K562 (cell line): Measurements from ENCODE around the gene TMEM217. TPM values are rescaled to one million over a fixed set of nuclear protein-coding genes. Genes with fewer than 3 reads are reported as not detected.

Experiments
- ATAC-seq: fragments of 200-7000 bp; cut with Tn5 transposase; 3 replicates; pipeline ENCODE4 v1.9.1; 2020; ENCODE audit warnings: moderate library complexity
- BruUV-seq: library from RNA; stranded (reverse); fragments of 400-500 nt; replicated peaks from 2 replicates; lab custom pipeline; 2021; lab: Mats Ljungman, UMichigan
- CTCF ChIA-PET: fragments of 300-600 bp; formaldehyde crosslinking; extraction: SDS; loops from one replicate; lab custom pipeline; 2021; ENCODE audit warnings: low intra/inter-chr PET ratio; lab: Yijun Ruan, JAX
- POLR2A ChIA-PET: fragments of 300-600, 350-650 bp; sonication (Branson Sonifier 250); formaldehyde crosslinking; extraction: SDS; loops from one replicate; lab custom pipeline; 2021; ENCODE audit warnings: antibody characterized with exemption, inconsistent platforms; lab: Yijun Ruan, JAX
- DNase-seq, 4 experiments: peaks; one replicate each; pipeline versions ENCODE4 v3.0.0 to v3.0.0-alpha.2; 2011 to 2018; ENCODE audit warnings: low spot score in 3 of 4, mixed read lengths in 3 of 4; ENCODE audit errors: extremely low read depth in 1 of 4
- FAIRE-seq: peaks from 2 replicates; lab custom pipeline; 2011; peaks lifted over from hg19 to GRCh38; lab: Jason Lieb, UNC
- H2AFZ ChIP-seq: 2 replicates; pipeline ENCODE4 v1.6.0; 2011; ENCODE audit warnings: low read depth, low read length, control low read depth, inconsistent platforms
- H3K27ac ChIP-seq: fragments of 200-600 bp; 3 replicates; pipeline ENCODE4 v1.8.0; 2011; ENCODE audit warnings: low read depth, mild to moderate bottlenecking, control low read depth, inconsistent platforms, low read length, moderate library complexity, mixed read lengths; ENCODE audit errors: extremely low read depth
- H3K27me3 ChIP-seq, 2 experiments: fragments of 300-600 bp in 1 of 2; 2 replicates in 1 of 2; 3 replicates in 1 of 2; pipeline versions ENCODE4 v1.6.0 to v1.8.0; 2011; ENCODE audit warnings: inconsistent platforms in 2 of 2, low read length in 2 of 2, mild to moderate bottlenecking in 1 of 2, mixed read lengths in 1 of 2, moderate library complexity in 1 of 2; ENCODE audit not compliant: control insufficient read depth in 2 of 2, insufficient read depth in 2 of 2
- H3K36me3 ChIP-seq: fragments of 300-600 bp; 3 replicates; pipeline ENCODE4 v1.8.0; 2011; ENCODE audit warnings: mild to moderate bottlenecking, low read length, inconsistent platforms; ENCODE audit not compliant: control insufficient read depth, insufficient read depth
- H3K4me1 ChIP-seq, 2 experiments: fragments of 200-600 bp in 1 of 2; replicated peaks in 1 of 2; 2 replicates in 1 of 2; 3 replicates in 1 of 2; pipeline versions ENCODE4 v1.5.1 to v1.8.0; 2011; ENCODE audit warnings: inconsistent platforms in 2 of 2, low read length in 2 of 2, mild to moderate bottlenecking in 1 of 2, mixed read lengths in 1 of 2, moderate library complexity in 1 of 2; ENCODE audit not compliant: control insufficient read depth in 2 of 2, insufficient read depth in 2 of 2
- H3K4me2 ChIP-seq: 2 replicates; pipeline ENCODE4 v1.6.1; 2011; ENCODE audit warnings: low read length, control low read depth, inconsistent platforms, mixed read lengths; ENCODE audit not compliant: insufficient read depth
- H3K4me3 ChIP-seq: fragments of 200-600 bp; sonication (generic), shearing (Covaris generic); 2 replicates; pipeline ENCODE4 v1.5.1; 2016; ENCODE audit warnings: control low read depth, inconsistent platforms
- H3K79me2 ChIP-seq: fragments of 200-600 bp; 3 replicates; pipeline ENCODE4 v1.8.0; 2011; ENCODE audit warnings: low read length, inconsistent platforms; ENCODE audit not compliant: control insufficient read depth, insufficient read depth
- H3K9ac ChIP-seq, 2 experiments: 2 replicates each; pipeline versions ENCODE4 v1.6.0 to v1.6.1; 2011; ENCODE audit warnings: low read depth in 2 of 2, low read length in 2 of 2, control low read depth in 1 of 2, inconsistent platforms in 1 of 2, mild to moderate bottlenecking in 1 of 2, mixed read lengths in 1 of 2; ENCODE audit not compliant: insufficient read depth in 1 of 2
- H3K9me1 ChIP-seq: one replicate; pipeline ENCODE4 v1.6.0; 2011; ENCODE audit warnings: inconsistent platforms, mild to moderate bottlenecking, low read length, moderate library complexity; ENCODE audit not compliant: control insufficient read depth, insufficient read depth
- H3K9me3 ChIP-seq: replicated peaks from 2 replicates; pipeline ENCODE4 v1.5.1; 2011; ENCODE audit warnings: low read depth, low read length, inconsistent platforms; ENCODE audit not compliant: control insufficient read depth, insufficient read depth
- H4K20me1 ChIP-seq: replicated peaks from 2 replicates; pipeline ENCODE4 v1.6.1; 2011; ENCODE audit warnings: low read length, inconsistent platforms, mixed read lengths; ENCODE audit not compliant: control insufficient read depth, insufficient read depth
- ATF3 ChIP-seq, 2 experiments: fragments of 450-650 bp in 1 of 2; sonication (generic) in 1 of 2; formaldehyde crosslinking in 1 of 2; IDR thresholded peaks in 1 of 2; conservative IDR thresholded peaks in 1 of 2; 2 replicates each; pipeline versions ENCODE4 v1.6.1 to v1.8.1; 2016 to 2023; ENCODE audit warnings: mild to moderate bottlenecking in 2 of 2, moderate library complexity in 2 of 2, inconsistent platforms in 1 of 2, missing genetic modification reagents in 1 of 2
- ELF2 ChIP-seq: fragments of 250-450 bp; sonication (Bioruptor Pico); IDR thresholded peaks from 2 replicates; pipeline ENCODE4 v1.5.0; 2021; ENCODE audit warnings: mild to moderate bottlenecking
- JUND ChIP-seq, 2 experiments: IDR thresholded peaks; 2 replicates in 1 of 2; 3 replicates in 1 of 2; pipeline ENCODE4 v1.6.1; 2011; ENCODE audit warnings: borderline replicate concordance in 2 of 2, low read depth in 2 of 2, low read length in 2 of 2, improper control_type of control experiment in 1 of 2, missing biosample characterization in 1 of 2, missing genetic modification characterization in 1 of 2, missing genetic modification reagents in 1 of 2
- NFRKB ChIP-seq: fragments of 450-650 bp; IDR thresholded peaks from 2 replicates; pipeline ENCODE4 v1.6.1; 2016; ENCODE audit warnings: low read depth
- NR2F6 ChIP-seq: fragments of 450-650 bp; formaldehyde crosslinking; IDR thresholded peaks from 2 replicates; pipeline ENCODE4 v1.4.0; 2020; ENCODE audit warnings: mild to moderate bottlenecking
- PHF8 ChIP-seq: fragments of 200-600 bp; sonication (generic); IDR thresholded peaks from 2 replicates; pipeline ENCODE4 v1.6.1; 2012; ENCODE audit warnings: mixed run types, mild to moderate bottlenecking, inconsistent platforms, low read length, moderate library complexity, borderline replicate concordance
- SIN3A ChIP-seq, 2 experiments: fragments of 150-350 bp in 1 of 2; IDR thresholded peaks; 2 replicates each; pipeline ENCODE4 v1.6.1; 2011 to 2016; ENCODE audit warnings: borderline replicate concordance in 2 of 2, low read depth in 2 of 2, low read length in 2 of 2, mild to moderate bottlenecking in 2 of 2, moderate library complexity in 2 of 2; ENCODE audit not compliant: control insufficient read depth in 1 of 2
- ZNF407 ChIP-seq: fragments of 450-650 bp; IDR thresholded peaks from 2 replicates; pipeline ENCODE4 v1.6.1; 2016; ENCODE audit warnings: low read depth
- ZNF561 ChIP-seq: fragments of 450-650 bp; formaldehyde crosslinking; conservative IDR thresholded peaks from 2 replicates; pipeline ENCODE4 v1.4.0; 2020; ENCODE audit warnings: mild to moderate bottlenecking, moderate library complexity
- WGBS: fragments of 100-300 bp; shearing (Covaris generic); methylation state at CpG from one replicate; pipeline ENCODE4 v1.1.6; 2016; ENCODE audit warnings: low coverage, mixed read lengths; ENCODE audit not compliant: insufficient coverage; ENCODE audit errors: missing lambda C conversion rate; 5-methylcytosine and 5-hydroxymethylcytosine counted together
- in situ Hi-C: fragments of 300-500 bp; cut with MboI; formaldehyde crosslinking; loops from 4 replicates; pipeline ENCODE4 v1.15.0; 2018; ENCODE audit warnings: inconsistent platforms, mixed read lengths
- intact Hi-C: fragments of 100-400 bp; cut with micrococcal nuclease; formaldehyde crosslinking; loops from 2 replicates; pipeline ENCODE4 v1.14.2; 2022
- polyA plus RNA-seq, 8 experiments: library from polyadenylated mRNA; depleted of rRNA in 4 of 8; stranded (reverse) in 5 of 8; unstranded in 3 of 8; fragments of >200 nt; fragmentation: Nextera tagmentation in 2 of 8; fragmentation: Illumina TruSeq in 1 of 8; extraction: Ambion mirVana in 2 of 8; extraction: Trizol in 1 of 8; gene quantifications; 2 replicates each; pipeline versions ENCODE4 v1.2.1 to v1.2.3, GENCODE V29; 2011 to 2014; ENCODE audit warnings: inconsistent platforms in 1 of 8, missing spikeins in 1 of 8
- total RNA-seq, 7 experiments: library from RNA; depleted of rRNA in 6 of 7; stranded (reverse); fragments of >200 nt in 6 of 7; fragmentation: Illumina TruSeq in 2 of 7; extraction: Trizol in 2 of 7; gene quantifications; 2 replicates each; pipeline versions ENCODE4 v1.2.1 to v1.2.3, GENCODE V29; 2011 to 2021; ENCODE audit warnings: low replicate concordance in 1 of 7

TMEM217 gene
- total and polyA plus RNA-seq, 9 of the 15 experiments (the other 6 are each of a cell fraction or from before 2014, with no cell fraction given), result 1.3 to 8.0 (median 1.9) TPM

- ChIA-PET POLR2A (interaction anchor here (0.6 to 7.3 kb wide), 22 partner anchors 12 to 531 kb away, joined by 3 to 67 read pairs (median 3); partner anchors contain the start of gene RNF8), CTCF (interaction anchor here (0.5 to 9.0 kb wide), 13 partner anchors 36 to 651 kb away, joined by 3 to 204 read pairs (median 6); partner anchors contain the start of gene PIM1)
- peak; percentile 2; the same call in 2 of the 3 replicates for ATAC-seq
- TF ChIP-seq PHF8, result no peak
- peak; percentile 49 for TF ChIP-seq JUND (IDR thresholded peaks at IDR 0.05; ENCODE audit: borderline replicate concordance, low read depth, low read length)
- no peak; the same call in 2 of the 3 replicates for TF ChIP-seq JUND (tag; IDR thresholded peaks at IDR 0.05; ENCODE audit: borderline replicate concordance, low read depth, low read length)
- peak; percentile 76 for TF ChIP-seq ATF3 (IDR thresholded peaks at IDR 0.05)
- no peak for TF ChIP-seq ATF3 (CRISPR knock-in tag; conservative IDR thresholded peaks at IDR 0.05)
- TF ChIP-seq ZNF561 (CRISPR knock-in tag), result no peak
- peak; percentile 55; the same call in 1 of the 2 replicates for TF ChIP-seq NFRKB
- peak; percentile 11; the same call in 1 of the 2 replicates for TF ChIP-seq ZNF407
- TF ChIP-seq NR2F6, result no peak
- 0 out of 4 replicates have a peak, but pooled peaks of 1 of the 2 experiments have one; percentile 4 for TF ChIP-seq SIN3A (IDR thresholded peaks at IDR 0.05; ENCODE audit: borderline replicate concordance in 2 of 2, control insufficient read depth in 1 of 2, low read depth in 2 of 2, low read length in 2 of 2)
- TF ChIP-seq ELF2 (CRISPR knock-in tag), result 0 out of 2 replicates have a peak, but pooled peaks have one; percentile 23
Observed at GRCh38 chr6:37209461-37210205, 48.3 kb downstream of the TMEM217 start.

More at GRCh38 chr6:37209461-37210205, 48.3 kb downstream of the TMEM217 start:
- 58% methylated on average over 12 of the region's 12 CpGs for WGBS
- Histone ChIP-seq H3K9me3 (no peaks in the 10 kb centered on the region), H3K9me1 (no peaks in the 10 kb centered on the region), H3K27ac (peak overlapping the region; percentile 9; the same call in 2 of the 3 replicates), H3K4me3 (no peak overlapping the region), H3K27me3 (no peaks in the 10 kb centered on the region), H3K79me2 (peaks cover 7% of the 10 kb centered on the region; the same call in 1 of the 3 replicates), H3K4me1 (peaks cover 45 to 56% of the 10 kb centered on the region in 2 experiments), H3K36me3 (no peaks in the 10 kb centered on the region), H4K20me1 (no peaks in the 10 kb centered on the region), H2AFZ (peak overlapping the region; percentile 83), H3K4me2 (no peak overlapping the region), H3K9ac (peak overlapping the region; percentile 33 to 77)
- DNase-seq (peak in 2 of 4 experiments; percentile 11 to 17), FAIRE-seq (no peak)
- in situ Hi-C loops (loop anchor here (5.0 to 10.0 kb wide), 5 partner anchors 37 to 442 kb away; partner anchors contain the start of gene PIM1), intact Hi-C loops (loop anchor here (1.0 to 10.0 kb wide), 6 partner anchors 105 to 442 kb away; partner anchors contain the start of gene C6orf89)
- no TSS peak for BruUV-seq
